Upper lobe of left lung (tissue), 6 donors: ENCODE data around the gene LOXL1. TPM values are rescaled to one million over a fixed set of nuclear protein-coding genes. Genes with fewer than 3 reads are reported as not detected.

Source experiments
- ATAC-seq, 2 donors: fragments of 200-7000 bp; cut with Tn5 transposase; one replicate each; pipeline ENCODE4 v1.9.1; 2022; ENCODE audit warnings: mild to moderate bottlenecking in 2 of 2, moderate library complexity in 2 of 2; ENCODE audit not compliant: low FRiP score in 2 of 2
- DNase-seq, 2 donors: peaks; one replicate each; pipeline ENCODE4 v3.0.0-alpha.2; 2019 to 2020
- H3K27ac ChIP-seq, 4 donors: fragments of 200-600 bp; sonication (generic); one replicate each; pipeline ENCODE4 v1.5.1; 2016 to 2019
- H3K27me3 ChIP-seq, 4 donors: fragments of 200-600 bp; sonication (generic); one replicate each; pipeline ENCODE4 v1.5.1; 2017 to 2019
- H3K36me3 ChIP-seq, 4 donors: fragments of 200-600 bp; sonication (generic); one replicate each; pipeline ENCODE4 v1.5.1; 2016 to 2019
- H3K4me1 ChIP-seq, 4 donors: fragments of 200-600 bp; sonication (generic); one replicate each; pipeline ENCODE4 v1.5.1; 2018 to 2019
- H3K4me3 ChIP-seq, 4 donors: fragments of 200-600 bp; sonication (generic); one replicate each; pipeline ENCODE4 v1.5.1; 2017 to 2019; ENCODE audit warnings: mild to moderate bottlenecking in 2 of 4, moderate library complexity in 1 of 4
- H3K9me3 ChIP-seq, 4 donors: fragments of 200-600 bp; sonication (generic); one replicate each; pipeline ENCODE4 v1.5.1; 2018 to 2019
- EP300 ChIP-seq, 4 donors: sonication (generic); formaldehyde crosslinking; IDR thresholded peaks; one replicate each; pipeline ENCODE4 v1.5.1; 2017; ENCODE audit warnings: antibody characterized with exemption in 4 of 4, control low read depth in 2 of 4
- POLR2A ChIP-seq, 4 donors: fragments of 450-650 bp; IDR thresholded peaks; one replicate each; pipeline ENCODE4 v1.5.1; 2016 to 2017; ENCODE audit warnings: antibody characterized with exemption in 4 of 4, mild to moderate bottlenecking in 2 of 4
- POLR2AphosphoS5 ChIP-seq, 2 donors: sonication (generic); formaldehyde crosslinking; IDR thresholded peaks; one replicate each; pipeline ENCODE4 v1.5.1; 2017; ENCODE audit warnings: antibody characterized with exemption in 2 of 2
- WGBS, 2 donors: methylation state at CpG; one replicate each; pipeline ENCODE4 v1.1.5; 2017 to 2018; 5-methylcytosine and 5-hydroxymethylcytosine counted together
- total RNA-seq, 6 donors: library from RNA; depleted of rRNA in 4 of 6; stranded (reverse); fragments of >200 nt in 4 of 6; gene quantifications; one replicate each; pipeline versions ENCODE4 v1.1.0 to v1.2.1, GENCODE V29; 2016 to 2021
- TF ChIP-seq, protein P1 (sequence below), 6 experiments: fragments of 450-650 bp in 4 of 6; fragments of 200-600 bp in 2 of 6; sonication (generic) in 2 of 6; IDR thresholded peaks; one replicate each; pipeline ENCODE4 v1.5.1; 2016 to 2019; ENCODE audit warnings: antibody characterized with exemption in 6 of 6
- donor health status: DM: no; HTN: no; CAD: no; lungs with moderate emphysema.
- donor health status: DM: no; HTN: yes; CAD: no; lungs with severe emphysema.

The LOXL1 gene
- total RNA-seq, 6 donors from 2014 or later, result 6.0 to 25.9 (median 8.0) TPM

GRCh38 chr15:73990250-73991005 lies 64.2 kb downstream of the LOXL1 start:
- peaks cover 0 to 6% (median 2%) of the 10 kb centered on the region in 4 donors for H3K36me3 ChIP-seq
- no peak for DNase-seq
- ATAC-seq, result no peak
- TF ChIP-seq POLR2A (IDR thresholded peaks at IDR 0.05), result no peak
- TF ChIP-seq POLR2AphosphoS5 (IDR thresholded peaks at IDR 0.05), result no peak
- TF ChIP-seq, protein P1, sequence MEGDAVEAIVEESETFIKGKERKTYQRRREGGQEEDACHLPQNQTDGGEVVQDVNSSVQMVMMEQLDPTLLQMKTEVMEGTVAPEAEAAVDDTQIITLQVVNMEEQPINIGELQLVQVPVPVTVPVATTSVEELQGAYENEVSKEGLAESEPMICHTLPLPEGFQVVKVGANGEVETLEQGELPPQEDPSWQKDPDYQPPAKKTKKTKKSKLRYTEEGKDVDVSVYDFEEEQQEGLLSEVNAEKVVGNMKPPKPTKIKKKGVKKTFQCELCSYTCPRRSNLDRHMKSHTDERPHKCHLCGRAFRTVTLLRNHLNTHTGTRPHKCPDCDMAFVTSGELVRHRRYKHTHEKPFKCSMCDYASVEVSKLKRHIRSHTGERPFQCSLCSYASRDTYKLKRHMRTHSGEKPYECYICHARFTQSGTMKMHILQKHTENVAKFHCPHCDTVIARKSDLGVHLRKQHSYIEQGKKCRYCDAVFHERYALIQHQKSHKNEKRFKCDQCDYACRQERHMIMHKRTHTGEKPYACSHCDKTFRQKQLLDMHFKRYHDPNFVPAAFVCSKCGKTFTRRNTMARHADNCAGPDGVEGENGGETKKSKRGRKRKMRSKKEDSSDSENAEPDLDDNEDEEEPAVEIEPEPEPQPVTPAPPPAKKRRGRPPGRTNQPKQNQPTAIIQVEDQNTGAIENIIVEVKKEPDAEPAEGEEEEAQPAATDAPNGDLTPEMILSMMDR (IDR thresholded peaks at IDR 0.05), result no peak
- no peak for TF ChIP-seq EP300 (IDR thresholded peaks at IDR 0.05)
- 71 to 78% methylated on average over 9 of the region's 9 CpGs for WGBS, 2 donors
- no peaks in the 10 kb centered on the region for H3K27me3 ChIP-seq
- peaks cover 72 to 84% (median 78%) of the 10 kb centered on the region in 4 donors for H3K4me1 ChIP-seq
- H3K9me3 ChIP-seq, result no peaks in the 10 kb centered on the region
- peak overlapping the region in 1 of 4 donors; percentile 93 for H3K4me3 ChIP-seq
- H3K27ac ChIP-seq, result peak overlapping the region; percentile 92 to 99 (median 96)

GRCh38 chr15:73991260-73991659 lies 65.0 kb downstream of the LOXL1 start:
- peak overlapping the region; percentile 92 to 99 (median 96) for H3K27ac ChIP-seq
- H3K4me1 ChIP-seq, result peaks cover 72 to 84% (median 79%) of the 10 kb centered on the region in 4 donors
- no peaks in the 10 kb centered on the region for H3K27me3 ChIP-seq
- peaks cover 0 to 6% (median 2%) of the 10 kb centered on the region in 4 donors for H3K36me3 ChIP-seq
- peak in 1 of 4 donors; percentile 23 for TF ChIP-seq POLR2A (IDR thresholded peaks at IDR 0.05)
- TF ChIP-seq, protein P1 (IDR thresholded peaks at IDR 0.05), result no peak
- peak; percentile 62 to 67 for TF ChIP-seq POLR2AphosphoS5 (IDR thresholded peaks at IDR 0.05)
- H3K4me3 ChIP-seq, result peak overlapping the region; percentile 76 to 93 (median 82)
- DNase-seq, result peak in 1 of 2 donors; percentile 86
- ATAC-seq, result peak in 1 of 2 donors; percentile 22
- WGBS, 2 donors, result 36 to 37% methylated on average over 5 of the region's 5 CpGs
- no peaks in the 10 kb centered on the region for H3K9me3 ChIP-seq

DNA sequence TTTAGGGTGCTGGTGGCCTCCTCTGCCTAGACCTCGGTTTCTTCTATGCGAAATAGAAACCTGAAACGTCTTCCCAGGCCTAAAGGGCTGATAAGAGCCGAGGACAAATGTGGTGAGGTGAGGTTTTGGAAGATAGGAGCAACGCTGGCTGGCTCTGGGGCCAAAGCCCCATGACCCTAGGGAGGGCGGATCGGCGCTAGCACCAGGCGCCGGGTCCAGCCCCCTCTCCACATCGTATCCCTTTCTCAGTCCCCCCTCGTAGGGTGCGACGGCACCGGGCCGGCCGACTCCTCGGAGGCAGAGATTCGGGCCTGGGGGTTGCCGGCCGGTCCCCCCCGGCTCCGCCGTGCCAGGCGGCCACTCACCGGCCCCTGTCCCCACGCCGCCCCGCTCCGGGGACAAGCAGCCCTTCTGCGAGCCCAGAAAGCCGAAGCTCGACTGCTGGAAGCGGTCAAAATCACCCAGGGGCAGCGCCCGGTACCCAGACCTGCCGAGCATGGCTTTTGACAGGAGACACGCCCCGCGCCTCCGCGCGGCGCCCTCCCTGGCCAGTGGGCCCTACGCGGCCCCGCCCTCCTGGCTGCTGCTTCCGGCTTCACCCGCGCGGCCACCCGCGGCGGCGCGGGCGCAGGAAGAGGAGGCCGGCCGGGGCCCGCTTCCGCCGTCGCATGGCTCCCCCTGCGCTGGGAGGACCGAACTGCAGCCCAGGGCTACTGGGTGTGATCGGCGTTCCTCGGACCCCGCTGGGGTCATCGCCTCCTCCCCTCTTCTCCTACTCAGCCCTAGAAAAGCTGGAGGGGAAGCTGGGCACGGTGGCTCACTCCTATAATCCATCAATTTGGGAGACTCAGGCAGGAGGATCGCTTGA lies 65.7 kb downstream of the LOXL1 start, which contains the start of gene STOML1:
Gene STOML1 (minus strand): TSS at position 570 of the 868 bp plus-strand sequence. CDS start 72 bp downstream, at position 498.
- 1 to 2% methylated on average over 11 to 38 of the region's 72 CpGs for WGBS, 2 donors
- H3K36me3 ChIP-seq, result peaks cover 0 to 6% (median 2%) of the 10 kb centered on the region in 4 donors
- TF ChIP-seq, protein P1 (IDR thresholded peaks at IDR 0.05), result peak; percentile 97 to 99 (median 98)
- TF ChIP-seq POLR2AphosphoS5 (IDR thresholded peaks at IDR 0.05) (peak; percentile 69 to 79), POLR2A (IDR thresholded peaks at IDR 0.05) (peak in 2 of 4 donors; percentile 37 to 80), EP300 (IDR thresholded peaks at IDR 0.05) (no peak)
- peaks cover 70 to 82% (median 79%) of the 10 kb centered on the region in 4 donors for H3K4me1 ChIP-seq
- H3K4me3 ChIP-seq, result peak within 1 kb of the TSS; percentile 76 to 93 (median 82)
- peak; percentile 93 to 94 for ATAC-seq
- H3K9me3 ChIP-seq, result no peaks in the 10 kb centered on the region
- H3K27me3 ChIP-seq, result no peaks in the 10 kb centered on the region
- peak within 1 kb of the TSS; percentile 92 to 99 (median 96) for H3K27ac ChIP-seq
- DNase-seq, result peak; percentile 97 to 99

GRCh38 chr15:73992594-73992898 lies 66.3 kb downstream of the LOXL1 start:
- Histone ChIP-seq H3K27me3 (no peaks in the 10 kb centered on the region), H3K4me3 (peak overlapping the region in 3 of 4 donors; percentile 76 to 93 (median 87)), H3K9me3 (no peaks in the 10 kb centered on the region), H3K36me3 (peaks cover 0 to 6% (median 2%) of the 10 kb centered on the region in 4 donors), H3K27ac (peak overlapping the region; percentile 92 to 99 (median 96)), H3K4me1 (peaks cover 68 to 83% (median 79%) of the 10 kb centered on the region in 4 donors)
- DNase-seq (no peak), ATAC-seq (no peak)
- 56 to 69% methylated on average over 5 of the region's 5 CpGs for WGBS, 2 donors
- TF ChIP-seq, protein P1 (IDR thresholded peaks at IDR 0.05), result peak in 2 of 6 experiments; percentile 3 to 7
- TF ChIP-seq EP300 (IDR thresholded peaks at IDR 0.05) (no peak), POLR2A (IDR thresholded peaks at IDR 0.05) (no peak), POLR2AphosphoS5 (IDR thresholded peaks at IDR 0.05) (no peak)
